NCI-H1092 (cell line): ENCODE measurements around the gene UBE2M.
"Not testable (repeated sequence)": the region's sequence is repeated elsewhere in the genome, so short reads cannot be mapped to it uniquely, and the experiment has no call there.

ENCODE experiments used
- DNase-seq: peaks from one replicate; lab custom pipeline; 2025; lab: John Stamatoyannopoulos, UW

The UBE2M gene

DNA sequence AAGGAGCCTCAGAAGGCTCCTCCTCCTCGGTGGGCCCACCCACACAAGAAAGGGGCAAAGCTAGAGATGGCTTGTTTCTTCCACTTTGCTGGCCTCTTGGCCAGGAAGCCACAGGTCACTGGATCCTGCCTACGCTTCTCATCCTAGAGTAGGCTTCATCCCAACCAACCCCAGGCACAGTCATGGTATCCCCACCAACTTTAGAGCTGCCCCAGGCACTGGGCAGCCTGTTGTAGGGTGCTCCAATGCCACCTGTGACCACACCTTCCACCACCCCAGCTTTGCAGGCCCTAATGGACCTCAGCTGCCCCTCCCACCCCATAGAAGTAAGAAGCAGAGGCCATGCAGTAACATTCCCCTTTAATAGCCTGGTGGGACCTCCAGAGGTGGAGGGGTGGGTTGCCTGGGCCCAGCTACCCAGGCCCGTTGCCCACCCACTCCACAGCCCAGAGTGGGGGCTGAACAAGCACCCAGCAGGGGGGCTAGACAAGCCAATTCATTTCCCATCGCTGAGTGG, 3.0 kb downstream of the UBE2M start:
- no peak for DNase-seq

DNA sequence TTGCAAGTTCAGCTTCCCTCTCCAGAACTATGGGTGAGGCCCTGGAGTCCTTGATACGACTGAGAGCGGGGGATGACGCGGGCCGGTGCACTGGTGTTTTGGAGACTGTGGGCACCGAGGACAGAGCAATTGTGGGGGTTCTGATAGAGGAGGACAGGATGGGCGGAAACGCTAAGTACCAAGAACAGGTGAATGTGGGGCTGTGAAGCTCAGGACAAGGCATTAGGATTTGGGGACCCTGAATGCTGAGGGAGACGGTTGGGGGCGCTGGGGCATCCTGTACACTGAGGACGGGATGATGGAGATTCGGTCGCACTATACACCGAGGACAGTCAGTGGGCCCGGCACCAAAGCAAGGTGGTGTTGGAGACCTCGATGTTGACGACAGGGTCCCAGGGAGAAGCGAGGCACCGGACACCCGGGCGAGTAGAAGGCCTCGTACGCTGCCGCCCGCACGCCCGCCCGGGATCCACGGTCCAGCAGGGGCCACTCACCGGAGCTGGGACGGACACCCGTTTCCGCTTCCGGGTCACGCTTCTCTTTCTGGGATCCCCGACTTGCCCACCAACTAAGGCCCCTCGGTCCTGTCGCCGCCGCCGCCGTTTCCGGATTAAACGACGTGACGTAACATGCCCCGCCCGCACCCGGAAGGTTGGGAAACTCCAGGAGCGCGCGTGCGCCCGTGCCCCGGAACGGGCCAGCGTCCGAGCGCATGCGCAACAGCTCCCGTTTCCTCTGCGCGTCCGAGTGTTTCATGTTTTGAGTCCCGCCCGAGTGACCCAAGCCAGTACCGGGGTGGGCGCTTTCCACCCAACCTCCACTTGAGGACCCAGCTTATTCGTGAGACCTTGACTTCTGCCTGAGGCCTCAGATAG, 3.7 kb downstream of the UBE2M start, which contains the start of gene CHMP2A:
Gene CHMP2A (minus strand): TSS at position 612 of the 875 bp plus-strand sequence. CDS start 893 bp downstream, outside the sequence.
- DNase-seq: no peak

DNA sequence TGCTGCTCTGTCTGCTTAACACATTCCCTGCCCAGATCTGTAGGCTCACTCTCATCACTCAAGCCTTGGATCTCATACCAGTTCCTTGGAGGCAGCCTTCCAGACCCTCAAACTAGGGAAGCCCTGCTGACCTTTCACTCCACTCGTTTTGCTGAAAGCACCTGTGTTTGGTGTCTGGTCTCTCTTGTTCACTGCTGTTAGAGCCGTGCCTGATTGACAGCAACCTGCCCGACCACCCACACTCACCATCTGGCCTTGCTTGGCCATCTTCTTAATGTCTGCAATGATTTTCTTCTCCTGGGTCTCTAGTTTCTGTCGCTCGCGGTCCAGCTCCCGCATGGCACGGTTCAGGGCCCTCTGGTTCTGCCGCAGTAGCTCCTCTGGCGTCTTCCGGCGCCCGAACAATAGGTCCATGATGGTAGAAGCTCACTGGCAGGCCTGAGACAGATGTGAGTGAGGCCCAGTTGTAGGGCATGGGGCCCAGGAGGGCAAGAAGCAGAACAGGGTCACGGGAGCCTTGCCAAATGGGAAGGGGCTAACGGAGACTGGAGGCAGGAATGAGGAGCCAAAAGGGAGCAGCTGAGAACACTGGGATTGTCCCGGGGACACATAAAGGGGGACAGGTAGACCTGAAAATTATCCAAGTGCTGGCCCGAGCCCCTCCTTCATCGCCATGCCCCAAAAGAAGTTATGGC, 4.5 kb downstream of the UBE2M start:
- no peak for DNase-seq

DNA sequence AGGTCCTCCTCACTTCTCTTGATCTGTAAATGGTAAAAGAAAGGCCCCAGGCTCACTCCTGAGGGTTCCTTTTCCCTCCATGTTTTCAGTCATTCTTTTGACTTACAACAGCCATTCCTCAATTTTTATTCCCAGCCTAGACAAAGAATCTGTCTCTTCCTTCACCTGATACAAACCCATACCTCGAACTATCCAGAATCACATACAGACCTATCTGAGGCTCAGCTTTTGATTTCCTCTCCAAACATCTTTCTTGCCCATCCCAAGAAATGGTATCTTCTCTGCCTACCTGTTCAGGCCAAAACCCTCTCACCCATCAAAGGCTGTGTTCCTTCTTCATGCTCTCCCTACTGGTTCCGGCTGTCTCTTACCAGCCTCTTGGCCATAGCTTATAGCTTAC, 5.8 kb downstream of the UBE2M start:
- DNase-seq: no peak

DNA sequence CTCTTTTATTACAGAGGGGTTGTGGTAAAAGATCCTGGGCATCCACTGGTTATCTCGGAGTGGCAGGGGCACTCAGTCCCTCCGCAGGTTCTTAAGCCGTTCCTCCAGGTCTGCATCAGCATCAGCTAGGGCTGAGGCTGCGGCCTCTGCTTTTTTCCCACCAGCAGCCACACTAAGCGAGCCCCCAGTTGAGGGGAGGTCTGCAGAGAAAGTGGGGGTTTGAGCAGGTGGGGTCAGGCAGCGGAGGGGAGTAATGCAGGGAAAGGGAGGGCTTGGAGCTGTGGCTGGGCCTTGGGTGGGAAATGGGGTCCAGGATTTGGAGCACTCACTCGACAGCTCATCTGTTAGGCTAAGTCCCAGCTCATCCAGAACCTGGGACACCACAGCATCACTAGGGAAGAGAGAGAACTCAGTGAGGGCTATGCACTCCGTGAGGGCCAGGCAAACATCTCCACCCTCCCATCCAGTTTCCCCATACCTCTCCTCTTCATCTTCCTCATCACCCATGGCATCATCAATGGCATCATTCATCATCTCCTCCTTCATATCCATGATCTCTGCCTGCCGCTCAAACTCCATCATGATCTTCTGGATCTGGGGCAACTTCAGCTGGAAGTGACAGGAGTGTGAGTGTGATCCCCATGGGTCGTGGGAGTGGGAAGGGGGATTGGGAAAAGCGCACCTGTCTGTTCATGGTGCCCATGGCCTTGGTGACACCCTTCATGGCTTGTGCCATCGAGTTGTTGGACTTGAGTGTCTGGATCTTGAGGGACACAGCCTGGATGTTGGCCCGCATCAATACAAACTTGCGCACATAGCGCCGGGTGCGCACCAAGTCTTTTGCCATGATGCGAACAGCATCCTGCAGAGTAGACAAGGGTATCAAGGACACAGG, 6.6 kb downstream of the UBE2M start:
- DNase-seq: no peak

DNA sequence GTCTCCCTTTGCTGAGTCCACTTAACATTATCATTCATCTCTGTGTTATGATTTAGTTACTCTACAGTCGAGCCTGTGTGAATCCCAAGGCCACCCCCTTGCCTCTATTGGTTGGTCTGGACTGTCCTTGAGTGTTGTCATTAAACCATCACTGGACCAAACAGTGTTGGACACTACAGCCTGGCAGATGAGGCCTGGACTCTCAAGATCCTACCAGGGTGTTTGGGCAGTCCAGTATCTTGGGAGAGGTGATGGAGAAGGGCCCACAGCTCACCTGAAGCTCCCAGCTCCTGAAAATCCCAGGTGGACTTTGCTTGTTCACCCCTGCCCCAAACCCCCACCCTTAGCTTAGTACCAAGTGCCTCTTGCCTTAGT, 7.3 kb downstream of the UBE2M start:
- no peak for DNase-seq

DNA sequence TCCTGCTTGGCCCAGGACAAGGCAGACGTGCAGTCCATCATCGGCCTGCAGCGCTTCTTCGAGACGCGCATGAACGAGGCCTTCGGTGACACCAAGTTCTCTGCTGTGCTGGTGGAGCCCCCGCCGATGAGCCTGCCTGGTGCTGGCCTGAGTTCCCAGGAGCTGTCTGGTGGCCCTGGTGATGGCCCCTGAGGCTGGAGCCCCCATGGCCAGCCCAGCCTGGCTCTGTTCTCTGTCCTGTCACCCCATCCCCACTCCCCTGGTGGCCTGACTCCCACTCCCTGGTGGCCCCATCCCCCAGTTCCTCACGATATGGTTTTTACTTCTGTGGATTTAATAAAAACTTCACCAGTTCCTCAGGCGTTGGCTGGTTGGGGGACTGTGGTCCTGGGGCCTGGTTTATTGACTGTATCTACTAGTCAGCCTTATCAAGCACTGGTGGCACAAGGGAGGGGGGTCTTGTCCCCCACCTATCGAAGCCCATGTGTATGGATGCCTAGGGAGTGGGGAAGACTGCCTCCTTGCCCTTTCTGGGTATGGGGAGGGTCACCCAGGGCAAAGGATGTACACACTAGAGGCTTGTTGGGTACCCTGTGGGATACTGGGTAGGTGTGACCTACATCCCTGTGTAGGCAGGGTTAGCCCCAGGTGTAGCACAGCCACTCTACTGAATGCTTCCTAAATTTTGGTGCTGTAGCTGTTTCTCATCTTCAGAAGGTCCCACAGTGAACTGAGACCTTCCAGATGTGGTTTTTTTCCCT, 7.9 kb downstream of the UBE2M start:
- DNase-seq: no peak

DNA sequence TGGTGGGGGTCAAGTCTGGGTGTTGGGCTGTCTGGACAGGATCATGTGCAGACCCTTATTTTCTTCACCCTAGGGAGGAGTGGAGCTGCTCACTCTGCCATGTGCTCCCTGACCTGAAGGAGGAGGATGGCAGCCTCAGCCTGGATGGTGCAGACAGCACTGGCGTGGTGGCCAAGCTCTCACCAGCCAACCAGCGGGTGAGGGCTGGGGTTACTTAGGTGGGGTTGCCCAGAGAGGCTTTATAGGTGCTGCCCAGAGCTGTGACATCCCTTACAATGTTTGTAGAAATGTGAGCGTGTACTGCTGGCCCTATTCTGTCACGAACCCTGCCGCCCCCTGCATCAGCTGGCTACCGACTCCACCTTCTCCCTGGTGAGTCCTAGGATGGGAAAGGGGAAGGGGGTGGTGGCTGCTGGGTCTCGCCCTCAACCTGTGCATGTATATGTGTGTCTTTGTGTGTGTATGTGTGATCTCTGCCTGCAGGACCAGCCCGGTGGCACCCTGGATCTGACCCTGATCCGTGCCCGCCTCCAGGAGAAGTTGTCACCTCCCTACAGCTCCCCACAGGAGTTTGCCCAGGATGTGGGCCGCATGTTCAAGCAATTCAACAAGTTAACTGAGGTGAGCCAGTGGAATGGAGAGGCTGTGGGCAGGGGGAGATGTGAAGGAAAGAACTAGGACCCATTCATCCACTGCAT, 8.6 kb downstream of the UBE2M start:
- no peak for DNase-seq

DNA sequence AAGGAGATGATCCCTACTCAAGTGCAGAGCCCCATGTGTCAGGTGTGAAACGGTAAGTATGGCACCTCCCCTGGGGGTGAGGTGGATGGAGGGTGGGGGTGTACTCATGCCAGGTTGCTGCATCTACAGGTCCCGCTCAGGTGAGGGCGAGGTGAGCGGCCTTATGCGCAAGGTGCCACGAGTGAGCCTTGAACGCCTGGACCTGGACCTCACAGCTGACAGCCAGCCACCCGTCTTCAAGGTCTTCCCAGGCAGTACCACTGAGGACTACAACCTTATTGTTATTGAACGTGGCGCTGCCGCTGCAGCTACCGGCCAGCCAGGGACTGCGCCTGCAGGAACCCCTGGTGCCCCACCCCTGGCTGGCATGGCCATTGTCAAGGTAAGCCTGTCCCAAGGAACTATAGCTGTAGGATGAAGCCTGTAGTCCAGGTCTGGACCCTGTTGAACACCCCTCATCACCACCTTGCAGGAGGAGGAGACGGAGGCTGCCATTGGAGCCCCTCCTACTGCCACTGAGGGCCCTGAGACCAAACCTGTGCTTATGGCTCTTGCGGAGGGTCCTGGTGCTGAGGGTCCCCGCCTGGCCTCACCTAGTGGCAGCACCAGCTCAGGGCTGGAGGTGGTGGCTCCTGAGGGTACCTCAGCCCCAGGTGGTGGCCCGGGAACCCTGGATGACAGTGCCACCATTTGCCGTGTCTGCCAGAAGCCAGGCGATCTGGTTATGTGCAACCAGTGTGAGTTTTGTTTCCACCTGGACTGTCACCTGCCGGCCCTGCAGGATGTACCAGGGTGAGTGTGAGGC, 9.3 kb downstream of the UBE2M start:
- no peak for DNase-seq

DNA sequence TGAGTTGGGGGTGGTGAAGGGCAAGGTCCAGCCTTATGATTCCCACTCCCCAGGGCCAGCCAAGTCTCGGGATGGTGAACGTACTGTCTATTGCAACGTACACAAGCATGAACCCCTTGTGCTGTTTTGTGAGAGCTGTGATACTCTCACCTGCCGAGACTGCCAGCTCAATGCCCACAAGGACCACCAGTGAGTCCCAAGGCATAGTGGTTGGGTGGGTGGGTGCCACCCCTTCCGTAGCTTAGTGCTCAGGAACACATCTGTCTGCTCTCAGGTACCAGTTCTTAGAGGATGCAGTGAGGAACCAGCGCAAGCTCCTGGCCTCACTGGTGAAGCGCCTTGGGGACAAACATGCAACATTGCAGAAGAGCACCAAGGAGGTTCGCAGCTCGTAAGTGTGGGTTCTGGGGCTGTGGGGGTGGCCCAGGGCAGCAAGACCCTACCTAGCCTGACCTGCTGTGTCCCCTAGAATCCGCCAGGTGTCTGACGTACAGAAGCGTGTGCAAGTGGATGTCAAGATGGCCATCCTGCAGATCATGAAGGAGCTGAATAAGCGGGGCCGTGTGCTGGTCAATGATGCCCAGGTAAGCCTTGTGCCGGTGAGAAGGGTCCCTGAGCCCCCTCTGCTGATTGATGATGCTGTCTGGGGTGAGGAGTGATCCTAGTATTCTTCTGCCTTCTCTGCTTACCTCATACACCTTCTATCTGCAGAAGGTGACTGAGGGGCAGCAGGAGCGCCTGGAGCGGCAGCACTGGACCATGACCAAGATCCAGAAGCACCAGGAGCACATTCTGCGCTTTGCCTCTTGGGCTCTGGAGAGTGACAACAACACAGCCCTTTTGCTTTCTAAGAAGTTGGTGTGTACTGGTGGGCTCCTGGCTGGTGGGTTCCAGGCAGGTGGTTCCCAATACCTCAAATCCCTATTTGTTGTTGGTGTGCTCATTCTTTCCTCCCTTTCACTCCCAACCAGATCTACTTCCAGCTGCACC, 10.8 kb downstream of the UBE2M start:
- no peak for DNase-seq

DNA sequence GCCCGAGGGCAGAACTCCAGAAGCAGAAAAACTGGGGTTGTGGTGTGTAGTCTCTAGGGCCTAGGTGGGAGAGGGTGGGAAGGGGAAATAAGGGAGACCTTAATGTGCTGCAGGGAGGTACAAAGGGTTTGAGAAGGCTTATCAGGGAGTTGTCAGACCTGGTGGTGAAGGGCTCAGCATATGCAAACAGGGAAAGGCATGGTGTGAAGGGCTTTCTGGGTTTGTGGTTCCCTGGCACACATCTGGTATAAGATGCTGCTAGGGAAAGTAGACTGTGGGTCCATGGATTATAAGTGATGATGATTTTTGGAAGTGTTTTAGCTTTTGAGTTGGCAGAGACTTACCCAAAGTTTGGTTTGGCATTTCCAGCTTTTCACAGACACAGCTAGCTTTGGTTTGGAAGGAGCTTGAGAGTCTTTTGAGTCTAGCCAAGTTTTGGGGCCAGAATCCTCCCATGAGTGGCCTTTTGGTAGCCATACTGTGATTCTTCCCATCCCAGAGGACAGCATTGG, 12.3 kb downstream of the UBE2M start:
- no peak for DNase-seq

DNA sequence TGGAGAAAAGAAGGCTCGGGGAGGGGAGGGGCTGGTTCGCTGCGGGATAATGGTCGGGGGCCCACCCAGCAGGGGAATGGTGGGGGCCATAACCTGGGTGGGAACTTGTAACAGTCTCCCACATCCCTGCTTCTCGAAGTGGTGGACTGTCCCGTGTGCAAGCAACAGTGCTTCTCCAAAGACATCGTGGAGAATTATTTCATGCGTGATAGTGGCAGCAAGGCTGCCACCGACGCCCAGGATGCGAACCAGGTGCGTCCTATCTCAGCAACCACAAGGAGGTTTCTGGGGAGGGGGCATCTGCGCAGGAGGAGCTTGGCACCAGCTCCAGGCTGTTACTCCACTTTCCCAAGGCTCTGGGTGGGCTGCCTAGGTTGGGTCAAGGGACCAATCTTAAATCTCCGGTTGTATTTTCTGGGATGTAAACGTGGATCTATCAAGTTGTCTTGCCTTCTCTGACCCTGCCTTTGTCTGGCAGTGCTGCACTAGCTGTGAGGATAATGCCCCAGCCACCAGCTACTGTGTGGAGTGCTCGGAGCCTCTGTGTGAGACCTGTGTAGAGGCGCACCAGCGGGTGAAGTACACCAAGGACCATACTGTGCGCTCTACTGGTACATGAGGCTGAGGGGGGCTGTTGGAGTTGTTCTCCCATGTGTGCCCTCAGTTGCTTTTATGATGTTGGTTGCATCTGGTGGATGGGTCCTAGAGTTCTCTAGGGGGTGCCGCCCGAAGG, 13.0 kb downstream of the UBE2M start:
- no peak for DNase-seq

DNA sequence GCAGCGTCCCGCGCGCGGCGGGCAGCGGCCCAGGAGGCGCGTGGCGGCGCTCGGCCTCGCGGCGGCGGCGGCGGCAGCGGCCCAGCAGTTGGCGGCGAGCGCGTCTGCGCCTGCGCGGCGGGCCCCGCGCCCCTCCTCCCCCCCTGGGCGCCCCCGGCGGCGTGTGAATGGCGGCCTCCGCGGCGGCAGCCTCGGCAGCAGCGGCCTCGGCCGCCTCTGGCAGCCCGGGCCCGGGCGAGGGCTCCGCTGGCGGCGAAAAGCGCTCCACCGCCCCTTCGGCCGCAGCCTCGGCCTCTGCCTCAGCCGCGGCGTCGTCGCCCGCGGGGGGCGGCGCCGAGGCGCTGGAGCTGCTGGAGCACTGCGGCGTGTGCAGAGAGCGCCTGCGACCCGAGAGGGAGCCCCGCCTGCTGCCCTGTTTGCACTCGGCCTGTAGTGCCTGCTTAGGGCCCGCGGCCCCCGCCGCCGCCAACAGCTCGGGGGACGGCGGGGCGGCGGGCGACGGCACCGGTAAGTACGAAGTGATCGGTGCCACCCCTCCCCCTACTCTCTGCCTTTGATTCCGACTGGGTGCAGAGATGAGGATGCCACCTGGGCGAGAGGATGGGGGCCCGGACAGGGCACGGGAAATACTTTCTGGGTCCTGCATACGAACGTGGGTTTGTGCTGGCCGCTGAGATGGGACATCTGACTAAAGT, 13.7 kb downstream of the UBE2M start:
- no peak for DNase-seq

DNA sequence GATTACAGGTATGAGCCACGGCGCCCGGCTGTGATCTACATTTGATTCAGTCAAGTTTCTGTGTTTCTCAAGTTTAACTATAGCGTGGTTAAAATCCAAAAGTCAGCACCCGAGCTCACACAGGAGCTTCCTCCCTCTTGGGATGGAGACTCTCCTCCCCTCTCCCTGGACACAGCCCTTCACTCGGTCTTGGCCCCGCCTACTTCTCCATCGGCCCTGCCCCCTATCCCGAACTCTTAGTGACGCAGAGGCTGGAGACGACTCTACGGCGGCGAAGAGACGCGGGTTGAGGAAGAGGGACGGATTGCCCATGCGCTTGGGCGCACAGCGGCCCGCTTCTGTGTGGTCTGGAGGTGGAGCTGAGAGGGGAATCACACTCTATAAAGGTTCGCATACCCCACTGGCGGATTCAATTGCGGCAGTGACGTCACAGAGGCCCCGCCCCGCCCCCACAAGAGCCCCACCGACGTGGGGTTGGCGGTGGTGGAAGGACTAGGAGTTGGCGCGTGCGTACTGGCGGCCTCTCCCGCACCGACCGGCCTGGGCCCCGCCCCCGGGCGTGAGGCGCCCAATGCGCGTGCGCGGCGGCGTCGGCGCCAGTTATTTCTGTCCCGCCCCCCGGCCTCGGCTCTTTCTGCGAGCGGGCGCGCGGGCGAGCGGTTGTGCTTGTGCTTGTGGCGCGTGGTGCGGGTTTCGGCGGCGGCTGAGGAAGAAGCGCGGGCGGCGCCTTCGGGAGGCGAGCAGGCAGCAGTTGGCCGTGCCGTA, 14.4 kb downstream of the UBE2M start, which contains the start of gene TRIM28:
Gene TRIM28 (plus strand): TSS at position 239 of the 765 bp plus-strand sequence. CDS start 694 bp downstream, outside the sequence.
- no peak for DNase-seq

DNA sequence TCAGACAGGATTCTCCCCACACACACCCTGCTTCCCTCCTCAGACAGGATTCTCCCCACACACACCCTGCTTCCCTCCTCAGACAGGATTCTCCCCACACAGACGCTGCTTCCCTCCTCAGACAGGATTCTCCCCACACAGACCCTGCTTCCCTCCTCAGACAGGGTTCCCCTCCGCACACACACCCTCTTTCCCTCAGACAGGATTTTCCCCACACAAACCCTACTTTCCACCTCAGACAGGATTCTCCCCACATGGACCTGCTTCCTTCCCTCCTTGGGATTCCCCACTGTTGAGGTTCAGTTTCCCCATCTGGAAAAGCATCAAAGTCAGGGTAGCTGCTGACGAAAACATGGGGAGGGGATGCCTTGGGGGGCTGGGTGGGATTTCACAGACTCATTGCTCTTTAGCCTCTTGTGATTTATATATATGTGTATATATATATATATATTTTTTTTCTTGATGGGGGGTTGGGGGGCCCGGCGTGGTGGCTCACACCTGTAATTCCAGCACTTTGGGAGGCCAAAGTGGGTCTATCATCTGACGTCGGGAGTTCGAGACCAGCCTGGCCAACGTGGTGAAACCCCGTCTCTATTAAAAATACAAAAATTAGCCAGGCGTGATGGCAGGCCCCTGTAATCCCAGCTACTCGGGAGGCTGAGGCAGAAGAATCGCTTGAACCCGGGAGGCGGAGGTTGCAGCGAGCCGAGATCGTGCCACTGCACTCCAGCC, 15.6 kb downstream of the UBE2M start:
- DNase-seq: not testable (repeated sequence)
